Caco-2 (cell line): ENCODE measurements around the gene FAM13A. TPM values are rescaled to one million over a fixed set of nuclear protein-coding genes. Genes with fewer than 3 reads are reported as not detected.

ENCODE experiments used
- BruUV-seq: library from RNA; stranded (reverse); fragments of 400-500 nt; replicated peaks from 2 replicates; lab custom pipeline; 2021; lab: Mats Ljungman, UMichigan
- CTCF ChIA-PET: fragments of 300-600 bp; sonication (Branson Sonifier 250); formaldehyde crosslinking; loops from one replicate; lab custom pipeline; 2022; ENCODE audit warnings: antibody characterized with exemption; lab: Charles Lee
- POLR2A ChIA-PET: fragments of 300-600 bp; sonication (Branson Sonifier 250); formaldehyde crosslinking; loops from one replicate; lab custom pipeline; 2022; ENCODE audit warnings: antibody characterized with exemption; lab: Charles Lee
- DNase-seq, 2 experiments: peaks; one replicate each; pipeline versions ENCODE4 v3.0.0 to v3.0.0-alpha.2; 2020 to 2022
- H3K27me3 ChIP-seq: replicated peaks from 2 replicates; pipeline ENCODE4 v1.6.0; 2011; ENCODE audit warnings: low read length; ENCODE audit not compliant: control insufficient read depth, insufficient read depth
- H3K36me3 ChIP-seq: 2 replicates; pipeline ENCODE4 v1.5.1; 2011; ENCODE audit warnings: low read length; ENCODE audit not compliant: control insufficient read depth, insufficient read depth
- H3K4me1 ChIP-seq: fragments of 250-450 bp; sonication (Bioruptor Pico); 2 replicates; pipeline ENCODE4 v1.5.1; 2020; ENCODE audit warnings: mild to moderate bottlenecking
- H3K4me3 ChIP-seq: 2 replicates; pipeline ENCODE4 v1.5.1; 2011; ENCODE audit warnings: low read depth, mild to moderate bottlenecking, control low read depth, low read length
- H3K9me3 ChIP-seq: fragments of 250-450 bp; sonication (Bioruptor Pico); 2 replicates; pipeline ENCODE4 v1.5.1; 2020; ENCODE audit warnings: mild to moderate bottlenecking, moderate library complexity
- H3K27ac Mint-ChIP-seq: one replicate; pipeline ENCODE4 v1.8.0; 2022; ENCODE audit warnings: mixed read lengths; ENCODE audit not compliant: unreplicated experiment
- H3K27me3 Mint-ChIP-seq: one replicate; pipeline ENCODE4 v1.8.0; 2022; ENCODE audit warnings: mixed read lengths; ENCODE audit not compliant: insufficient read depth, unreplicated experiment
- H3K36me3 Mint-ChIP-seq: one replicate; pipeline ENCODE4 v1.8.0; 2022; ENCODE audit warnings: mild to moderate bottlenecking, mixed read lengths; ENCODE audit not compliant: insufficient read depth, unreplicated experiment
- H3K4me1 Mint-ChIP-seq: one replicate; pipeline ENCODE4 v1.8.0; 2022; ENCODE audit warnings: low read depth, mixed read lengths; ENCODE audit not compliant: unreplicated experiment
- H3K4me3 Mint-ChIP-seq: one replicate; pipeline ENCODE4 v1.8.0; 2022; ENCODE audit warnings: mild to moderate bottlenecking, moderate library complexity, mixed read lengths; ENCODE audit not compliant: unreplicated experiment
- H3K9me3 Mint-ChIP-seq: one replicate; pipeline ENCODE4 v1.8.0; 2022; ENCODE audit warnings: mixed read lengths; ENCODE audit not compliant: unreplicated experiment
- CTCF ChIP-seq, 2 experiments: fragments of 200-600 bp in 1 of 2; IDR thresholded peaks; 1 replicate in 1 of 2; 2 replicates in 1 of 2; pipeline versions ENCODE4 v1.5.1 to v1.8.0; 2011 to 2022; ENCODE audit warnings: antibody characterized with exemption in 1 of 2, control low read depth in 1 of 2, inconsistent platforms in 1 of 2, low read depth in 1 of 2, low read length in 1 of 2, mild to moderate bottlenecking in 1 of 2, moderate library complexity in 1 of 2; ENCODE audit not compliant: insufficient read depth in 1 of 2, severe bottlenecking in 1 of 2, unreplicated experiment in 1 of 2
- intact Hi-C: fragments of 100-400 bp; cut with micrococcal nuclease; formaldehyde crosslinking; loops from one replicate; pipeline ENCODE4 v1.10.0; 2022; ENCODE audit not compliant: unreplicated experiment
- total RNA-seq: library from RNA; stranded (reverse); gene quantifications from 2 replicates; pipeline ENCODE4 v1.2.3, GENCODE V29; 2022

FAM13A gene
- total RNA-seq, 1 experiment from 2014 or later: 11.0 TPM

GRCh38 chr4:89001647-89002445 is 55.1 kb downstream of the FAM13A start:
- 0 out of 2 replicates have a peak, but pooled peaks cover 3% of the 10 kb centered on the region for H3K9me3 ChIP-seq
- no peak for TF ChIP-seq CTCF (IDR thresholded peaks at IDR 0.05; ENCODE audit: insufficient read depth in 1 of 2, low read depth in 1 of 2, low read length in 1 of 2, severe bottlenecking in 1 of 2, unreplicated experiment in 1 of 2)
- Mint-ChIP-seq H3K4me1 (peaks cover 12% of the 10 kb centered on the region), H3K27me3 (no peaks in the 10 kb centered on the region), H3K4me3 (no peak overlapping the region), H3K9me3 (no peaks in the 10 kb centered on the region), H3K36me3 (no peaks in the 10 kb centered on the region), H3K27ac (no peak overlapping the region)
- no peak overlapping the region for H3K4me3 ChIP-seq
- BruUV-seq: no TSS peak
- intact Hi-C loops: no loop called here
- H3K4me1 ChIP-seq: peaks cover 10% of the 10 kb centered on the region
- CTCF ChIA-PET: no interaction called here
- no peak for DNase-seq
- H3K27me3 ChIP-seq: no peaks in the 10 kb centered on the region
- H3K36me3 ChIP-seq: no peaks in the 10 kb centered on the region
- POLR2A ChIA-PET: no interaction called here

GRCh38 chr4:89000844-89001360 is 56.1 kb downstream of the FAM13A start:
- no peaks in the 10 kb centered on the region for H3K27me3 ChIP-seq
- intact Hi-C loops: no loop called here
- H3K4me1 Mint-ChIP-seq: peaks cover 12% of the 10 kb centered on the region
- BruUV-seq: no TSS peak
- H3K36me3 ChIP-seq: no peaks in the 10 kb centered on the region
- TF ChIP-seq CTCF (IDR thresholded peaks at IDR 0.05; ENCODE audit: insufficient read depth in 1 of 2, low read depth in 1 of 2, low read length in 1 of 2, severe bottlenecking in 1 of 2, unreplicated experiment in 1 of 2): no peak
- H3K9me3 ChIP-seq: 0 out of 2 replicates have a peak, but pooled peaks cover 3% of the 10 kb centered on the region
- no peak overlapping the region for H3K27ac Mint-ChIP-seq
- H3K4me3 ChIP-seq: no peak overlapping the region
- POLR2A ChIA-PET: no interaction called here
- no peaks in the 10 kb centered on the region for H3K27me3 Mint-ChIP-seq
- DNase-seq: no peak
- peaks cover 10% of the 10 kb centered on the region for H3K4me1 ChIP-seq
- H3K9me3 Mint-ChIP-seq: no peaks in the 10 kb centered on the region
- CTCF ChIA-PET: no interaction called here
- no peaks in the 10 kb centered on the region for H3K36me3 Mint-ChIP-seq
- H3K4me3 Mint-ChIP-seq: no peak overlapping the region

- BruUV-seq: no TSS peak
- Histone ChIP-seq H3K36me3 (no peaks in the 10 kb centered on the region), H3K4me3 (no peak overlapping the region), H3K9me3 (0 out of 2 replicates have a peak, but pooled peaks cover 3% of the 10 kb centered on the region), H3K27me3 (no peaks in the 10 kb centered on the region), H3K4me1 (peaks cover 10% of the 10 kb centered on the region)
- intact Hi-C loops: no loop called here
- Mint-ChIP-seq H3K4me3 (no peak overlapping the region), H3K27ac (no peak overlapping the region), H3K27me3 (no peaks in the 10 kb centered on the region), H3K4me1 (peaks cover 12% of the 10 kb centered on the region), H3K36me3 (no peaks in the 10 kb centered on the region), H3K9me3 (no peaks in the 10 kb centered on the region)
- no peak for DNase-seq
- POLR2A ChIA-PET: no interaction called here
- TF ChIP-seq CTCF (IDR thresholded peaks at IDR 0.05; ENCODE audit: insufficient read depth in 1 of 2, low read depth in 1 of 2, low read length in 1 of 2, severe bottlenecking in 1 of 2, unreplicated experiment in 1 of 2): no peak
- CTCF ChIA-PET: no interaction called here
These were observed 56.6 kb downstream of the FAM13A start for GRCh38 chr4:89000382-89000781.
